Neural crest cell (in vitro differentiated cells): ENCODE measurements around the gene ATG5. TPM values are rescaled to one million over a fixed set of nuclear protein-coding genes. Genes with fewer than 3 reads are reported as not detected.

Source experiments
- DNase-seq: peaks from one replicate; pipeline ENCODE4 v3.0.0; 2021; ENCODE audit warnings: low read depth, mixed read lengths, low spot score
- H3K27ac Mint-ChIP-seq: one replicate; pipeline ENCODE4 v1.8.0; 2021; ENCODE audit warnings: mild to moderate bottlenecking, mixed read lengths; ENCODE audit not compliant: unreplicated experiment
- H3K27me3 Mint-ChIP-seq: 2 replicates; pipeline ENCODE4 v1.8.0; 2021; ENCODE audit warnings: low read depth, mild to moderate bottlenecking, mixed read lengths
- H3K36me3 Mint-ChIP-seq: 2 replicates; pipeline ENCODE4 v1.8.0; 2021; ENCODE audit warnings: low read depth, mild to moderate bottlenecking, mixed read lengths
- H3K4me1 Mint-ChIP-seq: 2 replicates; pipeline ENCODE4 v1.8.0; 2021; ENCODE audit warnings: mixed read lengths
- H3K4me3 Mint-ChIP-seq: one replicate; pipeline ENCODE4 v1.8.0; 2021; ENCODE audit warnings: mild to moderate bottlenecking, mixed read lengths
- H3K9me3 Mint-ChIP-seq: 2 replicates; pipeline ENCODE4 v1.8.0; 2021; ENCODE audit warnings: mixed read lengths
- CTCF ChIP-seq: fragments of 200-600 bp; sonication (generic); conservative IDR thresholded peaks from 2 replicates; pipeline ENCODE4 v1.5.0; 2021; ENCODE audit warnings: antibody characterized with exemption, mild to moderate bottlenecking
- total RNA-seq: library from RNA; stranded (reverse); gene quantifications from 2 replicates; pipeline ENCODE4 v1.2.1, GENCODE V29; 2021

ATG5 gene
- total RNA-seq, 1 donor from 2014 or later: 22.5 TPM

GRCh38 chr6:106308985-106309384, 16.6 kb downstream of the ATG5 start:
- Mint-ChIP-seq H3K9me3 (no peaks in the 10 kb centered on the region), H3K4me3 (no peak overlapping the region), H3K36me3 (peaks cover 6% of the 10 kb centered on the region), H3K27ac (no peak overlapping the region), H3K4me1 (no peaks in the 10 kb centered on the region), H3K27me3 (no peaks in the 10 kb centered on the region)
- DNase-seq: no peak
- no peak for TF ChIP-seq CTCF

- H3K27ac Mint-ChIP-seq: no peak overlapping the region
- no peak for DNase-seq
- H3K9me3 Mint-ChIP-seq: no peaks in the 10 kb centered on the region
- H3K4me3 Mint-ChIP-seq: no peak overlapping the region
- H3K36me3 Mint-ChIP-seq: no peaks in the 10 kb centered on the region
- no peaks in the 10 kb centered on the region for H3K27me3 Mint-ChIP-seq
- no peaks in the 10 kb centered on the region for H3K4me1 Mint-ChIP-seq
- no peak for TF ChIP-seq CTCF
These were observed 19.8 kb downstream of the ATG5 start for GRCh38 chr6:106305740-106306139.

GRCh38 chr6:106300944-106301343, 24.6 kb downstream of the ATG5 start:
- DNase-seq: no peak
- peak; percentile 68 for TF ChIP-seq CTCF
- no peak overlapping the region for H3K27ac Mint-ChIP-seq
- no peaks in the 10 kb centered on the region for H3K4me1 Mint-ChIP-seq
- no peaks in the 10 kb centered on the region for H3K27me3 Mint-ChIP-seq
- H3K4me3 Mint-ChIP-seq: no peak overlapping the region
- no peaks in the 10 kb centered on the region for H3K9me3 Mint-ChIP-seq
- no peaks in the 10 kb centered on the region for H3K36me3 Mint-ChIP-seq

GRCh38 chr6:106300020-106300780, 25.4 kb downstream of the ATG5 start:
- no peaks in the 10 kb centered on the region for H3K27me3 Mint-ChIP-seq
- no peaks in the 10 kb centered on the region for H3K9me3 Mint-ChIP-seq

GRCh38 chr6:106293116-106293515, 32.4 kb downstream of the ATG5 start:
- Mint-ChIP-seq H3K4me1 (no peaks in the 10 kb centered on the region), H3K27me3 (no peaks in the 10 kb centered on the region), H3K36me3 (peaks cover 21% of the 10 kb centered on the region), H3K27ac (no peak overlapping the region), H3K9me3 (peaks cover 6% of the 10 kb centered on the region), H3K4me3 (no peak overlapping the region)
- no peak for TF ChIP-seq CTCF
- no peak for DNase-seq

More at GRCh38 chr6:106300020-106300780, 25.4 kb downstream of the ATG5 start:
- H3K4me3 Mint-ChIP-seq: no peak overlapping the region
- TF ChIP-seq CTCF: no peak
- no peaks in the 10 kb centered on the region for H3K36me3 Mint-ChIP-seq
- H3K4me1 Mint-ChIP-seq: no peaks in the 10 kb centered on the region
- DNase-seq: no peak
- no peak overlapping the region for H3K27ac Mint-ChIP-seq
